ENCODE measurements around the gene SDK1. TPM values are rescaled to one million over a fixed set of nuclear protein-coding genes. Genes with fewer than 3 reads are reported as not detected.
A peak's percentile ranks its signal among the peaks of the same experiment; 100 is the strongest.

SDK1 gene
- total and polyA plus RNA-seq, 8 donors, result 1.6 to 11.2 (median 6.6) TPM

GRCh38 chr7:3880228-3880987 lies 579.4 kb downstream of the SDK1 start:
- Histone ChIP-seq H3K4me1 (peaks cover 0 to 10% (median 5%) of the 10 kb centered on the region in 4 donors), H3K27ac (no peak overlapping the region), H3K9me3 (no peaks in the 10 kb centered on the region), H3K36me3 (no peaks in the 10 kb centered on the region), H3K4me3 (no peak overlapping the region), H3K27me3 (no peaks in the 10 kb centered on the region)
- WGBS, 5 donors, result 58 to 76% (median 69%) methylated on average over 26 of the region's 26 CpGs
- intact Hi-C loops (cut with DNase I; ENCODE audit: low total_unique reads), result no loop called here
- no peak for TF ChIP-seq CTCF (IDR thresholded peaks at IDR 0.05)
- TF ChIP-seq POLR2A (IDR thresholded peaks at IDR 0.05), result no peak
- no peak for TF ChIP-seq EP300 (IDR thresholded peaks at IDR 0.05)
- TF ChIP-seq POLR2AphosphoS5 (IDR thresholded peaks at IDR 0.05), result no peak
- DNase-seq, result peak in 1 of 2 donors; percentile 55

GRCh38 chr7:3882782-3883181 lies 581.7 kb downstream of the SDK1 start:
- Histone ChIP-seq H3K4me3 (no peak overlapping the region), H3K4me1 (peaks cover 0 to 10% (median 5%) of the 10 kb centered on the region in 4 donors), H3K9me3 (no peaks in the 10 kb centered on the region), H3K27ac (no peak overlapping the region), H3K36me3 (no peaks in the 10 kb centered on the region), H3K27me3 (no peaks in the 10 kb centered on the region)
- intact Hi-C loops (cut with DNase I; ENCODE audit: low total_unique reads), result no loop called here
- WGBS, 5 donors, result 80 to 89% (median 85%) methylated on average over 5 of the region's 5 CpGs
- DNase-seq, result no peak
- TF ChIP-seq EP300 (IDR thresholded peaks at IDR 0.05), result no peak

GRCh38 chr7:3884543-3884942 lies 583.5 kb downstream of the SDK1 start:
- no peaks in the 10 kb centered on the region for H3K9me3 ChIP-seq
- no peak overlapping the region for H3K27ac ChIP-seq
- H3K27me3 ChIP-seq, result no peaks in the 10 kb centered on the region
- H3K4me3 ChIP-seq, result no peak overlapping the region
- H3K4me1 ChIP-seq, result peaks cover 0 to 6% (median 3%) of the 10 kb centered on the region in 4 donors
- WGBS, 5 donors, result 85 to 98% (median 96%) methylated on average over 6 of the region's 6 CpGs
- no peak for DNase-seq
- intact Hi-C loops (cut with DNase I; ENCODE audit: low total_unique reads), result no loop called here
- H3K36me3 ChIP-seq, result no peaks in the 10 kb centered on the region
- TF ChIP-seq EP300 (IDR thresholded peaks at IDR 0.05), result no peak
- no peak for TF ChIP-seq POLR2AphosphoS5 (IDR thresholded peaks at IDR 0.05)
- no peak for TF ChIP-seq CTCF (IDR thresholded peaks at IDR 0.05)
- no peak for TF ChIP-seq POLR2A (IDR thresholded peaks at IDR 0.05)

- Histone ChIP-seq H3K36me3 (no peaks in the 10 kb centered on the region), H3K4me3 (no peak overlapping the region), H3K9me3 (no peaks in the 10 kb centered on the region), H3K27ac (no peak overlapping the region), H3K4me1 (no peaks in the 10 kb centered on the region), H3K27me3 (no peaks in the 10 kb centered on the region)
- WGBS, 5 donors, result 69 to 85% (median 81%) methylated on average over 4 of the region's 4 CpGs
- TF ChIP-seq CTCF (IDR thresholded peaks at IDR 0.05) (no peak), POLR2AphosphoS5 (IDR thresholded peaks at IDR 0.05) (no peak)
- intact Hi-C loops (cut with DNase I; ENCODE audit: low total_unique reads), result no loop called here
- DNase-seq, result no peak
Observed at GRCh38 chr7:3887096-3887690, 586.1 kb downstream of the SDK1 start.

- intact Hi-C loops (cut with DNase I; ENCODE audit: low total_unique reads), result no loop called here
- Histone ChIP-seq H3K27ac (no peak overlapping the region), H3K36me3 (no peaks in the 10 kb centered on the region), H3K9me3 (no peaks in the 10 kb centered on the region), H3K27me3 (no peaks in the 10 kb centered on the region), H3K4me3 (no peak overlapping the region), H3K4me1 (no peaks in the 10 kb centered on the region)
- WGBS, 5 donors, result 81 to 88% (median 83%) methylated on average over 8 of the region's 8 CpGs
- DNase-seq, result no peak
- no peak for TF ChIP-seq POLR2A (IDR thresholded peaks at IDR 0.05)
- no peak for TF ChIP-seq EP300 (IDR thresholded peaks at IDR 0.05)
- TF ChIP-seq POLR2AphosphoS5 (IDR thresholded peaks at IDR 0.05), result no peak
- no peak for TF ChIP-seq CTCF (IDR thresholded peaks at IDR 0.05)
Observed at GRCh38 chr7:3888096-3888495, 587.0 kb downstream of the SDK1 start.
